ENCODE data around the gene ZSCAN12. TPM values are rescaled to one million over a fixed set of nuclear protein-coding genes. Genes with fewer than 3 reads are reported as not detected.
"Not testable (repeated sequence)": the region's sequence is repeated elsewhere in the genome, so short reads cannot be mapped to it uniquely, and the experiment has no call there.

The ZSCAN12 gene
- total and polyA plus RNA-seq, 2 experiments from 2014 or later, result 0.88 to 3.1 TPM

DNA sequence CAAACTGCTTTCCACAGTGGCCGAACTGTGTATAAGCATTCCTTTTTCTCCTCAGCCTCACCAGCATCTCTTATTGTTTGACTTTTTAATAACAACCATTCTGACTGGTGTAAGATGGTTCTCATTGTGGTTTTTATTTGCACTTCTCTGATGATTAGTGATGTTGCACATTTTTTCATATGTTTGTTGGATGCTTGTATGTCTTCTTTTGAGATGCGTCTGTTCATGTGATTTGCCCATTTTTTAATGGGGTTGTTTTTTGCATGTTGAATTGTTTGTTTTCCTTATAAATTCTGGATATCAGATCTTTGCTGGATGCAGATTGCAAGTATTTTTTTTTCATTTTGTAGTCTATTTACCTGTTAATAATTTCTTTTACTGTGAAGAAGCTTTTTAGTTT is 11.2 kb upstream of the ZSCAN12 start:
- Histone ChIP-seq H3K79me2 (ENCODE audit: insufficient read depth) (no peaks in the 10 kb centered on the region), H3K36me3 (ENCODE audit: low read depth) (no peaks in the 10 kb centered on the region), H3K4me1 (ENCODE audit: insufficient read depth) (no peaks in the 10 kb centered on the region), H3K4me2 (ENCODE audit: unreplicated experiment) (no peak overlapping the region), H2AFZ (no peak overlapping the region), H3K27me3 (replicated peaks; ENCODE audit: insufficient read depth) (no peaks in the 10 kb centered on the region), H3K9ac (no peak overlapping the region), H3F3A (ENCODE audit: insufficient read depth) (no peaks in the 10 kb centered on the region), H4K20me1 (ENCODE audit: insufficient read depth) (no peaks in the 10 kb centered on the region), H3K9me2 (ENCODE audit: insufficient read depth) (no peaks in the 10 kb centered on the region), H3K27ac (no peak overlapping the region), H3K4me3 (no peak overlapping the region), H3K9me3 (ENCODE audit: low read depth) (no peaks in the 10 kb centered on the region)
- DNase-seq, result no peak
- in situ Hi-C loops (cut with MboI), result no loop called here
- no peak for TF ChIP-seq EZH2phosphoT487 (IDR thresholded peaks at IDR 0.05; ENCODE audit: insufficient read depth, low read depth)
- TF ChIP-seq EZH2 (IDR thresholded peaks at IDR 0.05; ENCODE audit: insufficient read depth, poor library complexity, severe bottlenecking), result no peak
- 78 to 79% methylated on average over 2 of the region's 2 CpGs for WGBS, 2 experiments (ENCODE audit: low coverage in 1 of 2, low lambda C conversion rate in 2 of 2, missing lambda C conversion rate in 2 of 2)

GRCh38 chr6:28408076-28408802 is 8.7 kb upstream of the ZSCAN12 start:
- in situ Hi-C loops (cut with MboI), result no loop called here
- no peaks in the 10 kb centered on the region for H3K9me2 ChIP-seq (ENCODE audit: insufficient read depth)
- H3K4me2 ChIP-seq (ENCODE audit: unreplicated experiment), result no peak overlapping the region
- WGBS, 2 experiments (ENCODE audit: low coverage in 1 of 2, low lambda C conversion rate in 2 of 2, missing lambda C conversion rate in 2 of 2), result 67 to 74% methylated on average over 5 of the region's 5 CpGs
- H3K9ac ChIP-seq, result no peak overlapping the region
- no peaks in the 10 kb centered on the region for H3K9me3 ChIP-seq (ENCODE audit: low read depth)
- TF ChIP-seq EZH2 (IDR thresholded peaks at IDR 0.05; ENCODE audit: insufficient read depth, poor library complexity, severe bottlenecking) (no peak), EZH2phosphoT487 (IDR thresholded peaks at IDR 0.05; ENCODE audit: insufficient read depth, low read depth) (no peak)
- H3K4me3 ChIP-seq, result no peak overlapping the region
- H3F3A ChIP-seq (ENCODE audit: insufficient read depth), result no peaks in the 10 kb centered on the region
- H3K36me3 ChIP-seq (ENCODE audit: low read depth), result no peaks in the 10 kb centered on the region
- no peaks in the 10 kb centered on the region for H3K27me3 ChIP-seq (replicated peaks; ENCODE audit: insufficient read depth)
- DNase-seq, result peak; percentile 9
- H3K4me1 ChIP-seq (ENCODE audit: insufficient read depth), result no peaks in the 10 kb centered on the region
- H2AFZ ChIP-seq, result no peak overlapping the region
- no peak overlapping the region for H3K27ac ChIP-seq
- no peaks in the 10 kb centered on the region for H3K79me2 ChIP-seq (ENCODE audit: insufficient read depth)
- H4K20me1 ChIP-seq (ENCODE audit: insufficient read depth), result no peaks in the 10 kb centered on the region

GRCh38 chr6:28407401-28407800 is 7.9 kb upstream of the ZSCAN12 start:
- WGBS, 2 experiments (ENCODE audit: low coverage in 1 of 2, low lambda C conversion rate in 2 of 2, missing lambda C conversion rate in 2 of 2), result 40 to 45% methylated on average over 2 of the region's 2 CpGs
- Histone ChIP-seq H3K9me3 (ENCODE audit: low read depth) (no peaks in the 10 kb centered on the region), H3K27me3 (replicated peaks; ENCODE audit: insufficient read depth) (no peaks in the 10 kb centered on the region)

GRCh38 chr6:28403923-28404322 is 4.4 kb upstream of the ZSCAN12 start:
- H3K9me3 ChIP-seq (ENCODE audit: low read depth); H2AFZ ChIP-seq; H3K9me2 ChIP-seq (ENCODE audit: insufficient read depth): not testable (repeated sequence)

More at GRCh38 chr6:28407401-28407800, 7.9 kb upstream of the ZSCAN12 start:
- Histone ChIP-seq H2AFZ (no peak overlapping the region), H3K27ac (no peak overlapping the region), H3K9me2 (ENCODE audit: insufficient read depth) (no peaks in the 10 kb centered on the region), H3K4me2 (ENCODE audit: unreplicated experiment) (no peak overlapping the region), H4K20me1 (ENCODE audit: insufficient read depth) (no peaks in the 10 kb centered on the region), H3K36me3 (ENCODE audit: low read depth) (no peaks in the 10 kb centered on the region), H3K4me3 (no peak overlapping the region), H3K9ac (no peak overlapping the region), H3K4me1 (ENCODE audit: insufficient read depth) (no peaks in the 10 kb centered on the region), H3K79me2 (ENCODE audit: insufficient read depth) (no peaks in the 10 kb centered on the region), H3F3A (ENCODE audit: insufficient read depth) (no peaks in the 10 kb centered on the region)
- no peak for DNase-seq
- in situ Hi-C loops (cut with MboI), result no loop called here
- TF ChIP-seq EZH2 (IDR thresholded peaks at IDR 0.05; ENCODE audit: insufficient read depth, poor library complexity, severe bottlenecking), result no peak
- TF ChIP-seq EZH2phosphoT487 (IDR thresholded peaks at IDR 0.05; ENCODE audit: insufficient read depth, low read depth), result no peak

More at GRCh38 chr6:28403923-28404322, 4.4 kb upstream of the ZSCAN12 start:
- H3K27ac ChIP-seq; H3K79me2 ChIP-seq (ENCODE audit: insufficient read depth); H3F3A ChIP-seq (ENCODE audit: insufficient read depth); H3K9ac ChIP-seq; H4K20me1 ChIP-seq (ENCODE audit: insufficient read depth); H3K27me3 ChIP-seq (replicated peaks; ENCODE audit: insufficient read depth); H3K36me3 ChIP-seq (ENCODE audit: low read depth); H3K4me3 ChIP-seq; in situ Hi-C loops (cut with MboI); H3K4me1 ChIP-seq (ENCODE audit: insufficient read depth); H3K4me2 ChIP-seq (ENCODE audit: unreplicated experiment); DNase-seq: not testable (repeated sequence)
- 51 to 54% methylated on average over 5 of the region's 5 CpGs for WGBS, 2 experiments (ENCODE audit: low coverage in 1 of 2, low lambda C conversion rate in 2 of 2, missing lambda C conversion rate in 2 of 2)
